Transverse colon (tissue), 4 donors: Measurements from ENCODE around the gene CTNNBL1. TPM values are rescaled to one million over a fixed set of nuclear protein-coding genes. Genes with fewer than 3 reads are reported as not detected.

Experiments
- DNase-seq: peaks from one replicate; pipeline ENCODE4 v3.0.0-alpha.2; 2019
- H3K27ac ChIP-seq, 4 donors: fragments of 200-600 bp; sonication (generic); 2 replicates each; pipeline ENCODE4 v1.5.1; 2016 to 2018; ENCODE audit warnings: inconsistent platforms in 4 of 4
- H3K27me3 ChIP-seq: fragments of 200-600 bp; sonication (generic); 2 replicates; pipeline ENCODE4 v1.5.1; 2017; ENCODE audit warnings: inconsistent platforms
- H3K36me3 ChIP-seq, 4 donors: fragments of 200-600 bp; sonication (generic); 2 replicates each; pipeline ENCODE4 v1.5.1; 2017 to 2019; ENCODE audit warnings: inconsistent platforms in 4 of 4
- H3K4me1 ChIP-seq, 4 donors: fragments of 200-600 bp; sonication (generic); 2 replicates each; pipeline ENCODE4 v1.5.1; 2017 to 2020; ENCODE audit warnings: inconsistent platforms in 4 of 4
- H3K4me3 ChIP-seq, 4 donors: fragments of 200-600 bp; sonication (generic); 1 replicate in 1 of 4; 2 replicates in 3 of 4; pipeline versions ENCODE4 v1.5.1 to v1.6.1; 2017 to 2019; ENCODE audit warnings: inconsistent platforms in 4 of 4
- H3K9me3 ChIP-seq, 2 donors: fragments of 200-600 bp; sonication (generic); 2 replicates each; pipeline ENCODE4 v1.5.1; 2017 to 2019; ENCODE audit warnings: inconsistent platforms in 2 of 2
- CTCF ChIP-seq, 5 experiments: fragments of 200-600 bp in 3 of 5; fragments of 450-650 bp in 2 of 5; sonication (generic) in 3 of 5; IDR thresholded peaks; 1 replicate in 2 of 5; 2 replicates in 3 of 5; pipeline ENCODE4 v1.5.1; 2016 to 2017; ENCODE audit warnings: antibody characterized with exemption in 5 of 5, inconsistent platforms in 3 of 5, mild to moderate bottlenecking in 2 of 5, moderate library complexity in 1 of 5
- EP300 ChIP-seq: sonication (generic); formaldehyde crosslinking; IDR thresholded peaks from one replicate; pipeline ENCODE4 v1.6.1; 2017; ENCODE audit warnings: antibody characterized with exemption, low read depth
- POLR2A ChIP-seq: fragments of 450-650 bp; IDR thresholded peaks from one replicate; pipeline ENCODE4 v1.6.1; 2016; ENCODE audit warnings: antibody characterized with exemption, mild to moderate bottlenecking, moderate library complexity
- POLR2AphosphoS5 ChIP-seq, 3 donors: sonication (generic); formaldehyde crosslinking; IDR thresholded peaks; one replicate each; pipeline ENCODE4 v1.6.1; 2016; ENCODE audit warnings: antibody characterized with exemption in 3 of 3
- WGBS, 2 donors: methylation state at CpG; one replicate each; pipeline ENCODE4 v1.1.5; 2018; ENCODE audit warnings: low coverage in 1 of 2; 5-methylcytosine and 5-hydroxymethylcytosine counted together
- in situ Hi-C, 4 donors: fragments of 200-750 bp; cut with MboI; loops; one replicate each; pipeline versions ENCODE4 v1.15.0 to v1.15.1; 2017; ENCODE audit warnings: low sequenced_read_pairs in 3 of 4, low pct_ligation_motif_present in 1 of 4, low pct_unique_long_range_greater_than_20kb in 1 of 4
- intact Hi-C: fragments of 100-400 bp; cut with DNase I; formaldehyde crosslinking; loops from one replicate; pipeline ENCODE4 v1.15.1; 2023; ENCODE audit warnings: low total_unique reads
- total RNA-seq, 4 donors: library from RNA; depleted of rRNA; stranded (reverse); fragments of >200 nt; gene quantifications; one replicate each; pipeline ENCODE4 v1.1.0, GENCODE V29; 2016

CTNNBL1 gene
- total RNA-seq, 4 donors from 2014 or later, result 18.7 to 49.0 (median 22.4) TPM

- Histone ChIP-seq H3K36me3 (peaks cover 0 to 13% (median 2%) of the 10 kb centered on the region in 4 donors), H3K4me1 (no peaks in the 10 kb centered on the region), H3K27ac (no peak overlapping the region), H3K27me3 (no peaks in the 10 kb centered on the region), H3K4me3 (no peak overlapping the region), H3K9me3 (no peaks in the 10 kb centered on the region)
- DNase-seq, result no peak
- in situ Hi-C loops (no loop called here), intact Hi-C loops (no loop called here)
- TF ChIP-seq POLR2AphosphoS5 (IDR thresholded peaks at IDR 0.05), result no peak
- no peak for TF ChIP-seq POLR2A
- no peak for TF ChIP-seq CTCF (IDR thresholded peaks at IDR 0.05)
- TF ChIP-seq EP300, result no peak
- WGBS, 2 donors, result 84 to 86% methylated on average over 4 of the region's 4 CpGs
Observed at GRCh38 chr20:37846573-37846972, 152.7 kb downstream of the CTNNBL1 start.

GRCh38 chr20:37848706-37849105 lies 154.9 kb downstream of the CTNNBL1 start:
- in situ Hi-C loops, result no loop called here
- WGBS, 2 donors, result 97% methylated on average over 5 of the region's 5 CpGs; no CpG with 5 or more reads in 1 of the 2 donors
- Histone ChIP-seq H3K4me3 (no peak overlapping the region), H3K27me3 (no peaks in the 10 kb centered on the region), H3K36me3 (peaks cover 0 to 13% (median 0%) of the 10 kb centered on the region in 4 donors), H3K9me3 (no peaks in the 10 kb centered on the region), H3K4me1 (no peaks in the 10 kb centered on the region), H3K27ac (no peak overlapping the region)
- no peak for TF ChIP-seq POLR2A
- no peak for TF ChIP-seq POLR2AphosphoS5 (IDR thresholded peaks at IDR 0.05)
- no peak for TF ChIP-seq EP300
- TF ChIP-seq CTCF (IDR thresholded peaks at IDR 0.05), result no peak
- intact Hi-C loops, result no loop called here
- DNase-seq, result no peak

- no peak overlapping the region for H3K27ac ChIP-seq
- no peaks in the 10 kb centered on the region for H3K4me1 ChIP-seq
- no peaks in the 10 kb centered on the region for H3K9me3 ChIP-seq
- in situ Hi-C loops (no loop called here), intact Hi-C loops (no loop called here)
- DNase-seq, result no peak
- peaks cover 0 to 13% (median 0%) of the 10 kb centered on the region in 4 donors for H3K36me3 ChIP-seq
- no peak for TF ChIP-seq POLR2A
- no peak for TF ChIP-seq POLR2AphosphoS5 (IDR thresholded peaks at IDR 0.05)
- no peak for TF ChIP-seq CTCF (IDR thresholded peaks at IDR 0.05)
- TF ChIP-seq EP300, result no peak
- no peaks in the 10 kb centered on the region for H3K27me3 ChIP-seq
- WGBS, 2 donors, result 95 to 98% methylated on average over 8 to 9 of the region's 9 CpGs
- H3K4me3 ChIP-seq, result no peak overlapping the region
Observed at GRCh38 chr20:37849156-37849555, 155.3 kb downstream of the CTNNBL1 start.

GRCh38 chr20:37849566-37849965 lies 155.7 kb downstream of the CTNNBL1 start:
- DNase-seq, result no peak
- H3K27me3 ChIP-seq, result no peaks in the 10 kb centered on the region
- in situ Hi-C loops, result no loop called here
- no peak overlapping the region for H3K27ac ChIP-seq
- H3K4me3 ChIP-seq, result no peak overlapping the region
- peaks cover 0 to 11% (median 0%) of the 10 kb centered on the region in 4 donors for H3K36me3 ChIP-seq
- WGBS, 2 donors, result 70 to 86% methylated on average over 2 of the region's 2 CpGs
- intact Hi-C loops, result no loop called here
- no peaks in the 10 kb centered on the region for H3K9me3 ChIP-seq
- TF ChIP-seq POLR2A (no peak), CTCF (IDR thresholded peaks at IDR 0.05) (no peak), EP300 (no peak), POLR2AphosphoS5 (IDR thresholded peaks at IDR 0.05) (no peak)
- no peaks in the 10 kb centered on the region for H3K4me1 ChIP-seq
